ENCODE data around the gene NCOA6. TPM values are rescaled to one million over a fixed set of nuclear protein-coding genes. Genes with fewer than 3 reads are reported as not detected.

Gene NCOA6
- total and polyA plus RNA-seq, 2 donors (not counting 1 experiment from before 2014, with no cell fraction given): 8.1 to 12.0 TPM

GRCh38 chr20:34754611-34755010 is 70.8 kb downstream of the NCOA6 start:
- Histone ChIP-seq H3K9me3 (ENCODE audit: control insufficient read depth, insufficient read depth, low read depth, low read length) (no peaks in the 10 kb centered on the region), H3K36me3 (ENCODE audit: control insufficient read depth, insufficient read depth, low read length) (peaks cover 9% of the 10 kb centered on the region), H2AFZ (ENCODE audit: low read length) (no peak overlapping the region), H3K4me3 (replicated peaks in 1 of 4; ENCODE audit: control extremely low read depth in 1 of 4, insufficient read depth in 1 of 4, low read depth in 3 of 4, low read length in 4 of 4) (no peak overlapping the region), H3K4me2 (ENCODE audit: extremely low read depth, insufficient read depth, low read length) (no peak overlapping the region), H3K9ac (ENCODE audit: insufficient read depth, low read length) (no peak overlapping the region), H3K79me2 (ENCODE audit: control insufficient read depth, insufficient read depth, low read length) (no peaks in the 10 kb centered on the region), H3K4me1 (ENCODE audit: control insufficient read depth, extremely low read depth, insufficient read depth, low read length) (peaks cover 3% of the 10 kb centered on the region), H3K27me3 (ENCODE audit: control insufficient read depth, insufficient read depth, low read length) (no peaks in the 10 kb centered on the region), H4K20me1 (ENCODE audit: control insufficient read depth, extremely low read depth, insufficient read depth, low read length) (no peaks in the 10 kb centered on the region), H3K27ac (ENCODE audit: insufficient read depth, low read length) (no peak overlapping the region)
- DNase-seq (ENCODE audit: low read depth in 2 of 2): no peak
- no peak for TF ChIP-seq EZH2 (IDR thresholded peaks at IDR 0.05; ENCODE audit: low read length, missing control alignments)
- TF ChIP-seq CTCF (conservative IDR thresholded peaks at IDR 0.05 in 1 of 2, IDR thresholded peaks at IDR 0.05 in 1 of 2; ENCODE audit: low read depth in 1 of 2, low read length in 2 of 2): no peak

GRCh38 chr20:34753706-34754461 is 71.6 kb downstream of the NCOA6 start:
- H3K27ac ChIP-seq (ENCODE audit: insufficient read depth, low read length): no peak overlapping the region
- peaks cover 11% of the 10 kb centered on the region for H3K36me3 ChIP-seq (ENCODE audit: control insufficient read depth, insufficient read depth, low read length)
- no peak overlapping the region for H3K9ac ChIP-seq (ENCODE audit: insufficient read depth, low read length)
- H4K20me1 ChIP-seq (ENCODE audit: control insufficient read depth, extremely low read depth, insufficient read depth, low read length): no peaks in the 10 kb centered on the region
- no peaks in the 10 kb centered on the region for H3K79me2 ChIP-seq (ENCODE audit: control insufficient read depth, insufficient read depth, low read length)
- H3K4me1 ChIP-seq (ENCODE audit: control insufficient read depth, extremely low read depth, insufficient read depth, low read length): peaks cover 3% of the 10 kb centered on the region
- H2AFZ ChIP-seq (ENCODE audit: low read length): no peak overlapping the region
- no peak overlapping the region for H3K4me2 ChIP-seq (ENCODE audit: extremely low read depth, insufficient read depth, low read length)
- no peaks in the 10 kb centered on the region for H3K27me3 ChIP-seq (ENCODE audit: control insufficient read depth, insufficient read depth, low read length)
- TF ChIP-seq EZH2 (IDR thresholded peaks at IDR 0.05; ENCODE audit: low read length, missing control alignments): no peak
- no peak for TF ChIP-seq CTCF (conservative IDR thresholded peaks at IDR 0.05 in 1 of 2, IDR thresholded peaks at IDR 0.05 in 1 of 2; ENCODE audit: low read depth in 1 of 2, low read length in 2 of 2)
- no peak overlapping the region for H3K4me3 ChIP-seq (replicated peaks in 1 of 4; ENCODE audit: control extremely low read depth in 1 of 4, insufficient read depth in 1 of 4, low read depth in 3 of 4, low read length in 4 of 4)
- DNase-seq (ENCODE audit: low read depth in 2 of 2): peak; percentile 5 to 14
- H3K9me3 ChIP-seq (ENCODE audit: control insufficient read depth, insufficient read depth, low read depth, low read length): no peaks in the 10 kb centered on the region

GRCh38 chr20:34751453-34751852 is 74.0 kb downstream of the NCOA6 start:
- Histone ChIP-seq H4K20me1 (ENCODE audit: control insufficient read depth, extremely low read depth, insufficient read depth, low read length) (no peaks in the 10 kb centered on the region), H3K79me2 (ENCODE audit: control insufficient read depth, insufficient read depth, low read length) (no peaks in the 10 kb centered on the region), H3K9me3 (ENCODE audit: control insufficient read depth, insufficient read depth, low read depth, low read length) (no peaks in the 10 kb centered on the region), H3K4me2 (ENCODE audit: extremely low read depth, insufficient read depth, low read length) (no peak overlapping the region), H3K4me1 (ENCODE audit: control insufficient read depth, extremely low read depth, insufficient read depth, low read length) (peaks cover 3% of the 10 kb centered on the region), H3K9ac (ENCODE audit: insufficient read depth, low read length) (no peak overlapping the region), H3K27ac (ENCODE audit: insufficient read depth, low read length) (no peak overlapping the region), H3K4me3 (replicated peaks in 1 of 4; ENCODE audit: control extremely low read depth in 1 of 4, insufficient read depth in 1 of 4, low read depth in 3 of 4, low read length in 4 of 4) (no peak overlapping the region), H2AFZ (ENCODE audit: low read length) (no peak overlapping the region), H3K36me3 (ENCODE audit: control insufficient read depth, insufficient read depth, low read length) (peaks cover 7% of the 10 kb centered on the region), H3K27me3 (ENCODE audit: control insufficient read depth, insufficient read depth, low read length) (no peaks in the 10 kb centered on the region)
- peak in 1 of 2 donors; percentile 23 for DNase-seq (ENCODE audit: low read depth in 2 of 2)
- TF ChIP-seq EZH2 (IDR thresholded peaks at IDR 0.05; ENCODE audit: low read length, missing control alignments) (no peak), CTCF (conservative IDR thresholded peaks at IDR 0.05 in 1 of 2, IDR thresholded peaks at IDR 0.05 in 1 of 2; ENCODE audit: low read depth in 1 of 2, low read length in 2 of 2) (no peak)
